H1 (cell line): ENCODE measurements around the gene CXXC5. TPM values are rescaled to one million over a fixed set of nuclear protein-coding genes. Genes with fewer than 3 reads are reported as not detected.

Experiments
- CTCF ChIA-PET: fragments of 300-600 bp; sonication (Branson Sonifier 250); formaldehyde crosslinking; loops from one replicate; lab custom pipeline; 2021; ENCODE audit not compliant: partially characterized antibody; lab: Charles Lee
- POLR2A ChIA-PET: fragments of 300-600 bp; sonication (Branson Sonifier 250); formaldehyde crosslinking; loops from one replicate; lab custom pipeline; 2021; ENCODE audit warnings: inconsistent platforms; ENCODE audit not compliant: partially characterized antibody; lab: Charles Lee
- DNase-seq, 2 experiments: peaks; one replicate each; pipeline versions ENCODE4 v3.0.0 to v3.0.0-alpha.2; 2010 to 2022; ENCODE audit warnings: low spot score in 2 of 2, low read depth in 1 of 2, mixed read lengths in 1 of 2
- FAIRE-seq: peaks from 2 replicates; lab custom pipeline; 2011; peaks lifted over from hg19 to GRCh38; lab: Jason Lieb, UNC
- H2AFZ ChIP-seq: 2 replicates; pipeline ENCODE4 v1.8.1; 2012; ENCODE audit warnings: low read length, inconsistent platforms
- H2AK5ac ChIP-seq: 2 replicates; pipeline ENCODE4 v1.6.1; 2013; ENCODE audit warnings: low read depth, low read length
- H2BK120ac ChIP-seq: replicated peaks from 2 replicates; pipeline ENCODE3; 2013; ENCODE audit warnings: low read depth, low read length, inconsistent platforms
- H2BK12ac ChIP-seq: 2 replicates; pipeline ENCODE4 v1.6.1; 2013; ENCODE audit warnings: low read depth, low read length
- H2BK15ac ChIP-seq: 2 replicates; pipeline ENCODE4 v1.6.1; 2013; ENCODE audit warnings: low read length
- H2BK20ac ChIP-seq: 2 replicates; pipeline ENCODE4 v1.6.1; 2013; ENCODE audit warnings: low read length
- H2BK5ac ChIP-seq: 2 replicates; pipeline ENCODE4 v1.6.1; 2013; ENCODE audit warnings: low read depth, low read length
- H3K14ac ChIP-seq: 2 replicates; pipeline ENCODE4 v1.6.1; 2013; ENCODE audit warnings: inconsistent platforms; ENCODE audit not compliant: insufficient read length
- H3K18ac ChIP-seq: 2 replicates; pipeline ENCODE4 v1.6.1; 2013; ENCODE audit warnings: low read length; ENCODE audit errors: extremely low read depth
- H3K23ac ChIP-seq: 2 replicates; pipeline ENCODE4 v1.6.1; 2013; ENCODE audit warnings: inconsistent platforms; ENCODE audit not compliant: insufficient read length
- H3K23me2 ChIP-seq: 2 replicates; pipeline ENCODE4 v1.6.1; 2013; ENCODE audit warnings: low read depth, low read length
- H3K27ac ChIP-seq: 2 replicates; pipeline ENCODE4 v1.6.1; 2011; ENCODE audit warnings: low read depth, low read length, inconsistent platforms
- H3K27me3 ChIP-seq, 4 experiments: replicated peaks in 1 of 4; 1 replicate in 1 of 4; 2 replicates in 3 of 4; pipeline versions ENCODE4 v1.6.1 to v1.8.1; 2011 to 2013; ENCODE audit warnings: low read length in 3 of 4, mild to moderate bottlenecking in 3 of 4, inconsistent platforms in 2 of 4, mixed read lengths in 2 of 4, moderate library complexity in 1 of 4; ENCODE audit not compliant: control insufficient read depth in 3 of 4, insufficient read depth in 3 of 4; ENCODE audit errors: extremely low read depth in 1 of 4
- H3K36me3 ChIP-seq, 4 experiments: 2 replicates each; pipeline versions ENCODE4 v1.6.1 to v1.8.1; 2011 to 2013; ENCODE audit warnings: mild to moderate bottlenecking in 4 of 4, low read length in 3 of 4, moderate library complexity in 2 of 4, control low read depth in 1 of 4, inconsistent platforms in 1 of 4; ENCODE audit not compliant: insufficient read depth in 4 of 4, control insufficient read depth in 2 of 4
- H3K4ac ChIP-seq: replicated peaks from 2 replicates; pipeline ENCODE3; 2013; ENCODE audit warnings: low read length, low read depth, mixed read lengths, inconsistent platforms; ENCODE audit not compliant: insufficient read length
- H3K4me1 ChIP-seq, 4 experiments: replicated peaks in 1 of 4; 1 replicate in 1 of 4; 2 replicates in 3 of 4; pipeline versions ENCODE4 v1.6.1 to v1.8.1; 2011 to 2013; ENCODE audit warnings: low read length in 3 of 4, inconsistent platforms in 2 of 4, mixed read lengths in 1 of 4; ENCODE audit not compliant: insufficient read depth in 4 of 4, control insufficient read depth in 3 of 4
- H3K4me2 ChIP-seq, 2 experiments: 2 replicates each; pipeline versions ENCODE4 v1.6.1 to v1.8.1; 2011 to 2013; ENCODE audit warnings: low read depth in 2 of 2, low read length in 2 of 2, control low read depth in 1 of 2, inconsistent platforms in 1 of 2, mild to moderate bottlenecking in 1 of 2; ENCODE audit not compliant: insufficient read depth in 1 of 2
- H3K4me3 ChIP-seq, 4 experiments: fragments of 200-600, 300-600 bp in 1 of 4; sonication (generic), shearing (Covaris generic), sonication (Bioruptor Twin) in 1 of 4; 2 replicates each; pipeline versions ENCODE4 v1.5.1 to v1.8.1; 2011 to 2016; ENCODE audit warnings: low read length in 4 of 4, low read depth in 3 of 4, control low read depth in 2 of 4, inconsistent platforms in 2 of 4, mild to moderate bottlenecking in 2 of 4, mixed read lengths in 1 of 4, moderate library complexity in 1 of 4; ENCODE audit not compliant: insufficient read depth in 2 of 4; ENCODE audit errors: extremely low read depth in 1 of 4
- H3K56ac ChIP-seq: replicated peaks from 2 replicates; pipeline ENCODE3; 2013; ENCODE audit warnings: low read depth, mild to moderate bottlenecking, mixed read lengths, low read length, inconsistent platforms; ENCODE audit not compliant: insufficient read length
- H3K79me1 ChIP-seq: 2 replicates; pipeline ENCODE4 v1.6.1; 2013; ENCODE audit warnings: low read depth, low read length, control low read depth
- H3K79me2 ChIP-seq, 2 experiments: 2 replicates each; pipeline versions ENCODE4 v1.6.1 to v1.8.1; 2012 to 2013; ENCODE audit warnings: low read length in 2 of 2, mild to moderate bottlenecking in 2 of 2, inconsistent platforms in 1 of 2; ENCODE audit not compliant: insufficient read depth in 2 of 2, control insufficient read depth in 1 of 2
- H3K9ac ChIP-seq, 4 experiments: replicated peaks in 1 of 4; 1 replicate in 1 of 4; 2 replicates in 3 of 4; pipeline versions ENCODE4 v1.6.1 to v1.8.1; 2011 to 2013; ENCODE audit warnings: low read depth in 3 of 4, low read length in 3 of 4, control low read depth in 2 of 4, mild to moderate bottlenecking in 2 of 4, moderate library complexity in 2 of 4, inconsistent platforms in 1 of 4; ENCODE audit errors: extremely low read depth in 1 of 4
- H3K9me3 ChIP-seq, 2 experiments: 2 replicates each; pipeline versions ENCODE4 v1.6.1 to v1.8.1; 2012 to 2013; ENCODE audit warnings: mild to moderate bottlenecking in 2 of 2, moderate library complexity in 2 of 2, control low read depth in 1 of 2, inconsistent platforms in 1 of 2, low read depth in 1 of 2, low read length in 1 of 2, mixed read lengths in 1 of 2; ENCODE audit not compliant: insufficient read depth in 2 of 2
- H4K20me1 ChIP-seq, 2 experiments: replicated peaks in 1 of 2; 2 replicates each; pipeline versions ENCODE3 to v1.8.1; 2011 to 2013; ENCODE audit warnings: inconsistent platforms in 2 of 2, low read length in 2 of 2, mild to moderate bottlenecking in 1 of 2; ENCODE audit not compliant: insufficient read depth in 2 of 2, control insufficient read depth in 1 of 2
- H4K5ac ChIP-seq: 2 replicates; pipeline ENCODE4 v1.6.1; 2013; ENCODE audit warnings: low read length, low read depth, mixed read lengths, inconsistent platforms; ENCODE audit not compliant: insufficient read length
- H4K8ac ChIP-seq: 2 replicates; pipeline ENCODE4 v1.8.0; 2013; ENCODE audit warnings: mild to moderate bottlenecking, moderate library complexity, low read length, inconsistent platforms; ENCODE audit not compliant: insufficient read depth; ENCODE audit errors: extremely low read depth
- H4K91ac ChIP-seq: replicated peaks from 2 replicates; pipeline ENCODE3; 2013; ENCODE audit warnings: low read length, mixed read lengths, inconsistent platforms; ENCODE audit not compliant: insufficient read length
- ASH2L ChIP-seq: fragments of 200-600, 300-600 bp; sonication (generic); IDR thresholded peaks from one replicate; pipeline ENCODE4 v1.7.1; 2017; ENCODE audit warnings: low read length
- ATF3 ChIP-seq: IDR thresholded peaks from 2 replicates; pipeline ENCODE4 v1.6.1; 2011; ENCODE audit warnings: low read depth, mild to moderate bottlenecking, low read length; ENCODE audit not compliant: insufficient read depth
- BRCA1 ChIP-seq: IDR thresholded peaks from 2 replicates; pipeline ENCODE4 v1.6.1; 2012; ENCODE audit warnings: low read depth, low read length, improper control_type of control experiment
- E2F6 ChIP-seq: IDR thresholded peaks from 2 replicates; pipeline ENCODE4 v1.6.1; 2012; ENCODE audit warnings: inconsistent platforms
- MAX ChIP-seq: IDR thresholded peaks from 2 replicates; pipeline ENCODE4 v1.6.1; 2012; ENCODE audit warnings: inconsistent platforms
- WGBS, 2 experiments: shearing (Covaris generic) in 1 of 2; methylation state at CpG; one replicate each; pipeline versions ENCODE4 v1.1.6 to v1.1.7; 2013 to 2015; ENCODE audit warnings: low lambda C conversion rate in 2 of 2, mixed read lengths in 2 of 2, inconsistent platforms in 1 of 2, low coverage in 1 of 2, missing lambda C conversion rate in 1 of 2; ENCODE audit not compliant: insufficient replicate concordance in 2 of 2, insufficient coverage in 1 of 2, insufficient read length in 1 of 2; ENCODE audit errors: extremely low coverage in 1 of 2, missing lambda C conversion rate in 1 of 2; 5-methylcytosine and 5-hydroxymethylcytosine counted together
- polyA plus RNA-seq, 7 experiments: library from polyadenylated mRNA; depleted of rRNA in 3 of 7; stranded (reverse) in 5 of 7; unstranded in 2 of 7; fragments of >200 nt in 5 of 7; fragments of 200-250 nt in 2 of 7; gene quantifications; 1 replicate in 5 of 7; 2 replicates in 1 of 7; 4 replicates in 1 of 7; pipeline versions ENCODE4 v1.2.1 to v1.2.3, GENCODE V29; 2011 to 2013; ENCODE audit warnings: missing spikeins in 2 of 7, mixed read lengths in 2 of 7
- total RNA-seq: library from RNA; stranded (reverse); fragmentation: NEBNext Ultra II Directional; extraction: Animal tissue kit (Norgen Biotek cat#: 25700); gene quantifications from 2 replicates; pipeline ENCODE4 v1.2.1, GENCODE V29; 2021

The CXXC5 gene
- total and polyA plus RNA-seq, 2 of the 8 experiments (the other 6 are each of a cell fraction or from before 2014, with no cell fraction given): 61.4 to 74.0 TPM

GRCh38 chr5:139688088-139688702 lies 40.0 kb downstream of the CXXC5 start:
- FAIRE-seq: no peak
- no peak overlapping the region for H3K4me2 ChIP-seq

More at GRCh38 chr5:139688088-139688702, 40.0 kb downstream of the CXXC5 start:
- Histone ChIP-seq H2BK5ac (no peak overlapping the region), H3K4me3 (no peak overlapping the region), H2BK15ac (0 out of 2 replicates have a peak overlapping the region, but pooled peaks have one; percentile 63), H3K9me3 (no peaks in the 10 kb centered on the region), H3K79me1 (peaks cover 4% of the 10 kb centered on the region; the same call in 1 of the 2 replicates), H4K20me1 (peaks cover 11 to 31% of the 10 kb centered on the region in 2 experiments), H3K4me1 (peaks cover 39 to 69% (median 60%) of the 10 kb centered on the region in 4 experiments), H3K9ac (no peak overlapping the region), H3K27me3 (peaks cover 0 to 5% (median 0%) of the 10 kb centered on the region in 4 experiments; a peak in 2 of 7 replicates), H3K4ac (no peak overlapping the region), H3K14ac (no peak overlapping the region), H3K27ac (no peak overlapping the region), H3K36me3 (0 out of 8 replicates have a peak, but pooled peaks cover 0 to 2% (median 0%) of the 10 kb centered on the region in 4 experiments), H2BK20ac (no peak overlapping the region), H2AK5ac (no peak overlapping the region), H3K79me2 (no peaks in the 10 kb centered on the region), H3K23ac (no peak overlapping the region), H4K91ac (no peak overlapping the region), H2AFZ (no peak overlapping the region), H4K8ac (no peak overlapping the region), H4K5ac (no peak overlapping the region), H2BK120ac (no peak overlapping the region), H3K18ac (no peak overlapping the region), H2BK12ac (0 out of 2 replicates have a peak overlapping the region, but pooled peaks have one; percentile 51), H3K23me2 (no peaks in the 10 kb centered on the region), H3K56ac (no peak overlapping the region)
- TF ChIP-seq E2F6 (0 out of 2 replicates have a peak, but pooled peaks have one; percentile 27), BRCA1 (no peak), ASH2L (no peak), MAX (0 out of 2 replicates have a peak, but pooled peaks have one; percentile 12), ATF3 (no peak)
- WGBS, 2 experiments: 83% methylated on average over 12 of the region's 14 CpGs; no CpG with 5 or more reads in 1 of the 2 experiments
- ChIA-PET POLR2A (interaction anchor here (0.7 to 9.8 kb wide), 14 partner anchors 8 to 50 kb away, joined by 3 to 76 read pairs (median 5); no protein-coding TSS in a partner anchor), CTCF (interaction anchor here (1.0 to 7.7 kb wide), 16 partner anchors 10 to 78 kb away, joined by 3 to 97 read pairs (median 5); no protein-coding TSS in a partner anchor)
- no peak for DNase-seq
